Kidney epithelial cell (primary cell): Measurements from ENCODE around the gene SKOR2. TPM values are rescaled to one million over a fixed set of nuclear protein-coding genes. Genes with fewer than 3 reads are reported as not detected.

ENCODE experiments used
- DNase-seq: peaks from one replicate; pipeline ENCODE4 v3.0.0-alpha.2; 2010; ENCODE audit warnings: low read depth
- H3K27me3 ChIP-seq: 2 replicates; pipeline ENCODE4 v1.6.0; 2011; ENCODE audit warnings: low read length; ENCODE audit not compliant: control insufficient read depth, insufficient read depth
- H3K36me3 ChIP-seq: 2 replicates; pipeline ENCODE4 v1.5.1; 2011; ENCODE audit warnings: low read length; ENCODE audit not compliant: control insufficient read depth, insufficient read depth
- H3K4me3 ChIP-seq: 2 replicates; pipeline ENCODE4 v1.5.1; 2011; ENCODE audit warnings: low read depth, mild to moderate bottlenecking, control low read depth, low read length
- total RNA-seq: library from RNA; depleted of rRNA; stranded (reverse); fragments of >200 nt; gene quantifications from 2 replicates; pipeline ENCODE4 v1.2.3, GENCODE V29; 2015
- TF ChIP-seq, protein P1 (sequence below): IDR thresholded peaks from 2 replicates; pipeline ENCODE4 v1.5.1; 2011; ENCODE audit warnings: mild to moderate bottlenecking, moderate library complexity, low read length, control low read depth, inconsistent platforms; ENCODE audit not compliant: insufficient read depth, poor library complexity, severe bottlenecking

The SKOR2 gene
- total RNA-seq, 1 donor from 2014 or later: not detected

DNA sequence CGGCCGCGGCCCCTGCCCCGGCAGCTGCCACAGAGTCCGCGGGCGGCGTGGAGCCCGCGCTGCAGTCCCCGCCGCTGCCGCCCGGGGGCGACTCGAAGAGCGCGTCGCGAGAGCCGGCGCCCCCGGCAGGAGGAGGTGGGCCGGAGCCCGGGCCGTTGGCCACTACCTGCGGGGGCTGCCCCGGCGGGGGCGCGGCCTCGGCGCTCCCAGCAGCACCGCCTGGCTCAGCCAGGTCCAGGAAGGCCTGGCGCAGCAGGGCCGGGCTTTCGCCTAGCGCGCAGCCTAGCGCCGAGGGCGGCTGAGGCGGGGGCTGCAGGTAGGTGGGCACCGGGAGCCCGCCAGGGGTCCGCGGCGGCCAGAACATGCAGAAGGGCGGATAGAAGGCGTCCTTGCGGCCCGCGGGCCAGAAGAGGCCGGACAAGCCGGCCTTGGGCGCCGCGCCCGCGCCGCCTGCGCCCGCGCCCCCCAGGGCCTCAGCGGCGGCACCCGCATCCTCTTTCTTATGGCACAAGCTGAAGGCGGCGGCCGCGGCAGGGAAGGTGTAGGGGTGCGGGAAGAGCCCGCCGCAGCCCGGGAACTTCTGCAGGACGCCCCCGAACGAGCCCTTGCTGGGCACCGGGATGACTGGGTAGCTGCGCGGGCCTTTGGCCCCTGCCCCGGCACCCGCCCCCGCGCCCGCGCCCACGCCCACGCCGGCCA is 3.9 kb downstream of the SKOR2 start:
- Histone ChIP-seq H3K27me3 (peaks cover 61% of the 10 kb centered on the region), H3K4me3 (no peak overlapping the region), H3K36me3 (no peaks in the 10 kb centered on the region)
- no peak for DNase-seq
- TF ChIP-seq, protein P1, sequence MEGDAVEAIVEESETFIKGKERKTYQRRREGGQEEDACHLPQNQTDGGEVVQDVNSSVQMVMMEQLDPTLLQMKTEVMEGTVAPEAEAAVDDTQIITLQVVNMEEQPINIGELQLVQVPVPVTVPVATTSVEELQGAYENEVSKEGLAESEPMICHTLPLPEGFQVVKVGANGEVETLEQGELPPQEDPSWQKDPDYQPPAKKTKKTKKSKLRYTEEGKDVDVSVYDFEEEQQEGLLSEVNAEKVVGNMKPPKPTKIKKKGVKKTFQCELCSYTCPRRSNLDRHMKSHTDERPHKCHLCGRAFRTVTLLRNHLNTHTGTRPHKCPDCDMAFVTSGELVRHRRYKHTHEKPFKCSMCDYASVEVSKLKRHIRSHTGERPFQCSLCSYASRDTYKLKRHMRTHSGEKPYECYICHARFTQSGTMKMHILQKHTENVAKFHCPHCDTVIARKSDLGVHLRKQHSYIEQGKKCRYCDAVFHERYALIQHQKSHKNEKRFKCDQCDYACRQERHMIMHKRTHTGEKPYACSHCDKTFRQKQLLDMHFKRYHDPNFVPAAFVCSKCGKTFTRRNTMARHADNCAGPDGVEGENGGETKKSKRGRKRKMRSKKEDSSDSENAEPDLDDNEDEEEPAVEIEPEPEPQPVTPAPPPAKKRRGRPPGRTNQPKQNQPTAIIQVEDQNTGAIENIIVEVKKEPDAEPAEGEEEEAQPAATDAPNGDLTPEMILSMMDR: no peak

DNA sequence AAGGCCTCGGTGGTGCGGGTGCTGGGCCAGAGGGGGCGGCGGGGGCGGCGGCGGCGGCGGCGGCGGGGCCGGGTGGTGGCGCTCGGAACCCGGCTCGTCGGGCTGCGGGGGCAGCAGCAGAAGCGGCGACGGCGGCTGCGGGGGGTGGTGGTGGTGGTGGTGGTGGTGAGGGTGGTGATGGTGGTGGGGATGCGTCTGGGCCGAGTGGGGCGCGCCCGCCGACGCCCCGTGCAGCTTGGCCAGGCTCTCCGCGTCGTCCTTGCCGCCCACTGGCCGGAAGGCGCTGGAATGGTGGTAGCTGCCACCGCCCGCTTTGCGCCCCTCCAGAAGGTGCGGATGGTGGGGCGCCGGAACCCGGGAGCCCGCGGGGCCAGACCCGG is 4.4 kb downstream of the SKOR2 start:
- H3K4me3 ChIP-seq: no peak overlapping the region
- no peaks in the 10 kb centered on the region for H3K36me3 ChIP-seq
- no peak for DNase-seq
- H3K27me3 ChIP-seq: peaks cover 55% of the 10 kb centered on the region
- TF ChIP-seq, protein P1: no peak

DNA sequence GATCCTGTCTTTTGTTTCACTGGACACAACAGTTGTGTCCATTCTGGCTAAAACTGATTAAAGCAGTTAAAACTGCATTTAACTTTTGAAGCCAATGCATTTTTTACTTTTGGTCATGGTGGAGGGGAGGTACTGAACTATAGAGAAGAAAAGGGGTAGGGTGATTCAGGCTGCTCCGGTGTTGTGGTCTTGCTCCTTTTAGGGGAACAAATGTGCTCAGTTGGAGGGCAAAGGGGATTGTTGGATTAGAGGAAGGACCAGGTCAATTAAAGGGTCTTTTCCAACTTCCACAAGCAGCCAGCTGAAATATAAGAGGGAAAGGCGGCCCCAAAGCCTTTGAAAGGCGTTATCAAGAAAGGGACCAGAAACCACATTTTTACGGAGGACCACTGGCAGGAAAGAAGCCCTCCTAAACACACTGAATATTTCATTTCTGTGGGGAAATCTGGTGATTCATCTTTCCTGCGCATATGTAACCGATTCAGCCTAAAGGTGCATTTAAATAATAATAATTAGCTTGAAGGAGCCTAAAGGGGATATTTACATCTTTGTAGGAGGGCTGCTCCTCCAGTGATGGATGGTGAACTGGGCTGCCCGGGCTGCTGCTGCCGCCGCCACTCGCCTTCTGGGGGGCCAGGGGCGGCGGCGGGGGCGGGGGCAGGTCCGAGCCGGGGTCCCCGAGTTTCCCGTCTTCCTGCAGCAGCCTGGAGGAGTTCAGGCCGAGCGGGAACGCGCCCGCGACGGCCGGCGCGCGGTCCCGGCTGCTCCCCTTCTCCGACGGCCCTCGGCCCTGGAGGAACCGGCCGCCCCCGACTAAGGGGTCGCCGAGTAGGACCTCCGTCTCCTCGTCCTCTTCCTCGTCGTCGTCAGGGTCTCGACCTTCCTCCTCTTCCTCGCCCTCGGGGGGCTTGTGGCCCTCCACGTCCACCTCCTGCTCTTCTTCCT is 5.2 kb downstream of the SKOR2 start:
- H3K27me3 ChIP-seq: peaks cover 48% of the 10 kb centered on the region
- DNase-seq: no peak
- TF ChIP-seq, protein P1: no peak
- H3K4me3 ChIP-seq: no peak overlapping the region
- H3K36me3 ChIP-seq: no peaks in the 10 kb centered on the region

DNA sequence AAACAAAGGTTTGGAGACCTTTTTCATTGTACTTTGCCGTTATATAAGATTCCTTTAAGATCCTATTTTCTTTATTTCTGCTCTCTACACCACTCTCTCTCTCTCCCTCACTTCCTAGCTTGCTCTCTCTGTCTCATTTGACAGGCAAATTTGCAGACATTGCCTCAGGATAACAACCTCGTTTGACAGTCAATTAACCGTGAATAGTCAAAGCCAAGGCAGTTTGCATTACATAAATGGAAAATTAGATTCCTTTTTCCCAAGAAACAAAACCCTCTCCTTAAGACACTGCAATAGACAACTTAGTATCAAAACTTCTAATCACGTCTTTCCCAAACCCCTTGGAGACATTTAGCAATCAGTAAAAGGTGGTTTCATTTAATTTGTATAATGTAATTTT is 7.4 kb downstream of the SKOR2 start:
- TF ChIP-seq, protein P1: no peak
- DNase-seq: no peak
- peaks cover 34% of the 10 kb centered on the region for H3K27me3 ChIP-seq
- no peak overlapping the region for H3K4me3 ChIP-seq
- no peaks in the 10 kb centered on the region for H3K36me3 ChIP-seq

DNA sequence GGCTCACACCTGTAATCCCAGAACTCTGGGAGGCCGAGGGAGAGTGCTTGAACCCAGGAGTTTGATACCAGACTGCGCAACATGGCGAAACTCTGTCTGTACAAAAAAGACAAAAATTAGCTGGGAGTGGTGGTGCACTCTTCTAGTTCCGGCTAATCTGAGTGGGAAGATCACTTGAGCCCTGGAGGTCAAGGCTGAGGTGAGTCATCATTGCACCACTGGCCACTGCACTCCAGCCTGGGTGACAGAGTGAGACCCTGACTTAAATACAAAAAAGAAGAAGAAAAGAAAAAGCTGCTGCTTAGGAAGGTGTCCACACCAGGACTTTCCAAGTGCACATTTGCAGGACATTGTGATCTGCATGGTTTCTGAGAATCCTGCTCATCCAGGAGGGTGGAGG is 16.4 kb downstream of the SKOR2 start:
- Histone ChIP-seq H3K27me3 (peaks cover 3% of the 10 kb centered on the region), H3K4me3 (no peak overlapping the region), H3K36me3 (no peaks in the 10 kb centered on the region)
- TF ChIP-seq, protein P1: no peak
- DNase-seq: no peak
